Measurements from ENCODE around the gene COX5B.
"Not testable (repeated sequence)": the region's sequence is repeated elsewhere in the genome, so short reads cannot be mapped to it uniquely, and the experiment has no call there.

COX5B gene

DNA sequence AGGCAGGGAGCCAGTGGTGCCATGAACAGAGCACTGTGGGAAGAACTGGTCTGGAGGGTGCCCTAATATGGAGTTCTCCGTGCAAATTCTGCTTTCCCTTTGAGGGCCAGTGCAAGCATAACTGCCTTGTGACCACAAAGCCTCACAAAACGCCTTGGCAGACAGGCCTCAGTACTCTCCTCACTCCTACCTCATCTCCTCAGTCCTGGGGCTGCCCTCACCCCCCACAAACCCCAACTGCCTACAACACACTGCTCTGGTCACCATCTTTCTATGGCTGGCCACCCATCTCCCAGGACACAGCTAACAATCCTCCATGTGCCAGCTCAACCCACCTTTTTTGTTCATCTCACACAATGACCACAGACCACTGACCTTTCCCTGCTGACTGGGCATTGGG lies 8.9 kb downstream of the COX5B start:
- DNase-seq = no peak

GRCh38 chr2:97656129-97656755 lies 10.4 kb downstream of the COX5B start:
- DNase-seq = no peak

GRCh38 chr2:97656905-97657587 lies 11.2 kb downstream of the COX5B start:
- no peak for DNase-seq

DNA sequence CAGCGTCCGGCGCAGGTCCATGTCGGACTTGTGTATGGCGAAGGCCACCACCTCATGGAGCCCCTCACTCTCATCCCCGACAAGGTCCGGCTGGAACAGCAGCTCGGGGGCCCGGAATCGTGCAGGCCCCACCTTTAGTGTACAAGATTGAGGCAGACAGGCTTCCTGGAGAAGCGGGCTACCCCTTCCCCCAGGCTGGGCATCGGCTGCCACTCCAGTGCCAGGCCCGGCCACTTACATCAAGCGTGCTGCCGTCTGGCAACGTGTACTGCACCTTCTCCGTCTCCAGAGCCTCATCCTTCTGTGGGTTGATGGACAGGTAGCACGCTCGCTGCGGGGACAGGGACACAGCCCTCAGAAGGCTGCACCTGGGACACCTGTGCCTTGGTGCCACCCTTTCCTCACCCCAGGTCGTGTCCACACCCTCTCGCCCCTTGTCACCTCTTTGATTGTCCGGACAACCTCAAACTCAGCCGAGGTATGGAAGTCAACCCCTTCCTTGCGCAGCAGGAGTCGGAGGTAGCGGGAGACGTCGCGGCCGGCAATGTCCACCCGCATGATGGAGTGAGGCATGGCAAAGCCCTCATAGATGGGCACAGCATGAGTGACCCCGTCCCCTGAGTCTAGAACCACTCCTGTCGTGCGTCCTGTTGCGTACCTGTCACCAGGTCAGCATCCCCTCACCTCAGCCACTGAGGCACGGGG lies 12.3 kb downstream of the COX5B start:
- no peak for DNase-seq

DNA sequence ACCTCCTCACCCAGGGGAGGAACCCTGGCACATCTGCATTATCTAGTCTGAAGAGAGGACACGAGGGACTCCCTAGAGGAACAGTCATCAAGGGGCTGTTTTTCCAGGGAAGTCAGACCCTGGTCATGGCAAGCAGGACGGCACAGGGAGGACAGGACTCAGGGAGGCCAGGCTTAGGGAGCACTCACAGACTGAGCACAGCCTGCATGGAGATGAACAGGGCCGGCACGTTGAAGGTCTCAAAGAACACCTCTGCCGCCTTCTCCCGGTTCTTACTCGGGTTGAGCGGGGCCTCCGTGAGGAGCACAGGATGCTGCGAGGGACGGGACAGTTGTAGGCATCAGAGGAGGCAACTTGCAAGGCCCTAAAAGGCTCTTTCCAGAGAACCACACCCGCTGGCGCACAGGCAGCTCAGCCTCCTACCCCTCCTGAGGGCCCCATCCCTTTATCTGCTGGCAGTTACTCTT lies 12.9 kb downstream of the COX5B start:
- no peak for DNase-seq

- no peak for DNase-seq
Observed at GRCh38 chr2:97659256-97660043, 13.6 kb downstream of the COX5B start.

DNA sequence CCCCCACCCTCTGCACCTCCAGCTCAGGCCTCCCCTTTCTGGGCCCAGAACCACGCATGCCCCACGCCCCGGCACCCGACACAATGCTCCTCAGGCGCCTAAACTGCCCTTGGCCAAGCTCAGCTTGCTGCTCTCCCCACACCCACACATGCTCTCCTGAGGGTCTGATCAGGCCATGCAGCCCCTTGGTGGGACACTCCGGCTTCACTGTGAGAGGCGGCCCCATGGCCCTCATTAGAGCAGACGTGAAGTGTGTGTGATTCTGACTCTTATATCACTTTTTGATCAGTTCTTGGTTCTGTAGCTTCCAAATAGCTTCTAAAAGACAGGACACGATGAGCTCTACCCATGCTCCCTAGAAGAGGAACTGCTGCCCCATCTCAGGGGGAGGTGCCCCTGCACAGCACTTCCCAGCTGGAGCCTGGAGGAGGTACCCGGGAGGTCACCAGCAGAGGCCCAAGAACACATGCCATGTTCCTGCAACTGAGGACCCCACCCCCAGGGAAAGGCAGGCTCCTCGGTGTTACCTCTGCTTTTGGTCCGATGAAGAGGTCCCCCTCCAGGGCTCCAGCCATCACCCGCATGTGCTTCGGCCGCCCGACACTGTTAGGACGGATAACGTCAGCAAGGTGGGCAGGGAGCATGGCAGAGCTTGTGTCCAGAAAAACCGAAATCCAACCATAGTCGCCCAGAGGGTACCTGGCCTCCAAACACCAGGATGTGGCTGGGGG lies 14.3 kb downstream of the COX5B start:
- no peak for DNase-seq

GRCh38 chr2:97660775-97661389 lies 15.0 kb downstream of the COX5B start:
- no peak for DNase-seq

DNA sequence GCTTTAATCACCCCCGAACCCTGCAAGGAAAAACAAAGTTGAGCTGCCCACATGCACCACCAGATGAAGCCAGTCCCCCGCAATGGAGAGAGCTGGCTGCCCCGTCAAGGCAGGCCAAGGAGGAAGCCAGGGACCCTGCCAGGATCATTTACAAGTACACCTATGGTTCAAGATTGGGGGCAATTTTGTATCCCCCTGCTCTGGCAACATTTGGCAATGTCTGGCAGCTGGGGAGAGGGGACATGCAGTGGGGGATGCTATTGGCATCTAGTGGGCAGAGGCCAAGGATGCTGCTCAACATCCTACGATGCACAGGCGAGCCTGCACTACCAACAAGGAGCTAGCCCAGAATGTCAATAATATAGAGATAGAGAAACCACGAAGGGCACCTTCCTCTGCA lies 16.1 kb downstream of the COX5B start:
- DNase-seq = no peak

GRCh38 chr2:97662386-97662894 lies 16.6 kb downstream of the COX5B start:
- no peak for DNase-seq

DNA sequence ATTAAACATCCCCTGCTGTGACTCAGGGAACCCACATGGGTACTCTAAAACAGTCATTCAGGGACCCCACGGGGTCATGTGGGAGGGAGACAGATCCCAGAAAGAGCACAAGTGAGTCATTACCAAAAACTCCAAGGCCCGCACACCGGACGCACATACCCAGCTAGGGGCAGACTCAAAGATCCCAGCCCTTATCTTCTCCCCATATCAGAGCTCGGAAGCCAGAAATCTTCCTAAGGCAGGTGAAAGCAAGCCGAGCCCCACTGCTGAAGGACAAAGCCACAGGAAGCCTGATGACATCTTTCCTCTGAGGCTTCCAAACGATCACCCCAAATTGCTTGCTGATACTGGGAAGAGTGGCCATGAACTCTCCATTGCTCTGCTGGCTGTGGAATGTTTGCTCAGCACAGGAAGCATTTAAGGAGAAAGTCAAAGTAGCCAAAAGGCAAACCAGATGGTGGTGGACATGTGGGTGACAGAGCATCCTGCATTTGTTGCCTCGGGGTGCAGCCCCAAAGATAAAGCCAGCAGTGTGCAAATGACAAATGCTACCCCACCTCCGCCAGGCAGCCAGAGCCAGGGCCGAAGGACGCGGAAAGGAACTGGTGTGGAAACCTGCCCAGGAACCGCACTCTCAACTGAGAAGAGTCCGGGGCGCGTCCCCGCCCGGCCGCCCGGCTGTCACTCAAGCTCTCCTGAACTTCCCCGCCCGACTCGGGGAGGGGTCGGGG lies 17.2 kb downstream of the COX5B start:
- peak; percentile 80 to 84 for DNase-seq

- DNase-seq = no peak
Observed at GRCh38 chr2:97663626-97663961, 17.7 kb downstream of the COX5B start.

DNA sequence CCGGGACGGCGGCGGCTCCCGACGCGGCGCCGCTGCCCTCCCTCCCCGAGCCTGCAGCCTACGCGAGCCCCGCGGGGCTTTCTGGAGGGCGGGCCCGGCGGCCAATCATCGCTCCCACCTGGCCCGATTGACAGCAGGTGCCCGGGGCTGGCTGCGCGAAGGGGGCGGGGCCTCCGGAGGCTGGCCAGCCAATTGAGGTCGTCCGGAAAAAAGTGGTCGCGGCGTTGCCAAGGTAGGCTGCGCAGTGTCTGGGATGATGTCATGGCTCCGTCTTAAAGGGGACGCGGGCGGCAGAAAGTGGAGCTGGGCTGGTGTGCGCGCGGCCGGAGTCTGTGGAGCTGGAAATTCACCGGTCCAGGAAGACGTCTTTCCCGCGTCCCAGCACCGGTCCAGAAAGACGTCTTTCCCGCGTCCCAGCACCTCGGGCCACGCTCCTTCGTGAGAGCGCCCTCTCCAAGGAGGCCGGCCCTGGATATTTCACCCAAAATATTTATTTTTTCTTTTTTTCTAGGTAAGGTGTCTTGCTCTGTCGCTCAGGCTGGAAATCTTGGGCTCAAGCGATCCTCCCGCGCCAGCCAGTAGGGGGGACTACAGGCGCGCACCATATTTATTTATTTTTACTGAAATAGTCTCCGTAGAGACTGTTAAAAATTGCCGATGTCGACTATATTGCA lies 18.2 kb downstream of the COX5B start, which contains the start of gene ACTR1B:
TSS of gene ACTR1B (minus strand) at position 83 of the 674 bp plus-strand sequence. CDS start 154 bp downstream, outside the sequence.
- DNase-seq = peak; percentile 96 to 98

DNA sequence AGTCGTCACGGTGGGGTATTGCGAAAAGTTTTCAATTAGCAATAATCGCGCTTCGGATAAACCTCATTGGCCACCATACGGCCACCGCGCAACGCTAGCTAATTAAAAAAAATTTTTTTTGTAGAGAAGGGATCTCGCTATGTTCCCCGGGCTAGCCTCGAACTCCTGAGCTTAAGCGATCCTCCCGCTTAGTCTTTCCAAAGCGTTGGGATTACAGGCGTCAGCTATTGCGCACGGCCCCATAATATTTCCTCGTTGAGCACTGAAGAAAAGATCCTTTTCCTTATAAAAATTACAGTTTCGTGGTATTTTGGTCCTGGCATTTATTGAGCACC lies 18.7 kb downstream of the COX5B start:
- no peak for DNase-seq

DNA sequence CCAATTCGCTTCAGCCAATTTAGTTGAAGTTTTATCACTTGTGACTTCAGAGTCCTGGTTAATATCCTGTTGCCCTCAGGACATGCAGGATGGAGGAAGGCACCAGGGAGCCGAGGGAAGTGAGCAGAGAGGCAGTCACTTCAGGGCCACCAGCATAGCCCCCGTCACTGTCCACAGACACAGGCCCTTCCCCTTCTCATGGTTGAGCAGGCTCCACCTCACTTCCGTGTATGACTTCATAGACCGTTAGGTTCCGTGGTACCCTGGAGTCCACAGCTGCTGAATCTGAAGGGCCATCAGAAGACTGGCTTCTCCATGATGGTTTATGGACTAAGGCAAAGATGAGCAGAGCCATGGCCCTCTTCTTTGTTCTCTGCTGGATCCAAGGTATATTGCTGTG lies 23.6 kb downstream of the COX5B start, which contains the start of gene C2orf92:
TSS of gene C2orf92 (plus strand) at position 266 of the 400 bp plus-strand sequence. CDS start at position 342, 76 bp downstream.
- no peak for DNase-seq

DNA sequence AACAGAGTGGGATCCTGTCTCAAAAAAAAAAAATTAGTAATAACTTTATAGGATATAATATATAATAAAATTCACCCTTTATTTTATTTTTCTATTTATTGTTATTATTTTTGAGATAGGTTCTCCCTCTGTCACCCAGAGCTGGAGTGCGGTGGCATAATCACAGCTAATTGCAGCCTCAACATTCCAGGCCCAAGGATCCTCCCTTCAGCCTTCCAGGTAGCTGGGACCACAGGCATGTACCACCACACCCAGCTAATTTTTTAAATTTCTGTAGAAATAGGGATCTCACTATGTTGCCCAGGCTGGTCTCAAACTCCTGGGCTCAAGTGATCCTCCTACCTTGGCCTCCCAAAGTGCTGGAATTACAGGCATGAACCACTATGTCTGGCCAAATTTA lies 24.6 kb downstream of the COX5B start:
- no peak for DNase-seq

GRCh38 chr2:97671526-97671925 lies 25.7 kb downstream of the COX5B start:
- no peak for DNase-seq

DNA sequence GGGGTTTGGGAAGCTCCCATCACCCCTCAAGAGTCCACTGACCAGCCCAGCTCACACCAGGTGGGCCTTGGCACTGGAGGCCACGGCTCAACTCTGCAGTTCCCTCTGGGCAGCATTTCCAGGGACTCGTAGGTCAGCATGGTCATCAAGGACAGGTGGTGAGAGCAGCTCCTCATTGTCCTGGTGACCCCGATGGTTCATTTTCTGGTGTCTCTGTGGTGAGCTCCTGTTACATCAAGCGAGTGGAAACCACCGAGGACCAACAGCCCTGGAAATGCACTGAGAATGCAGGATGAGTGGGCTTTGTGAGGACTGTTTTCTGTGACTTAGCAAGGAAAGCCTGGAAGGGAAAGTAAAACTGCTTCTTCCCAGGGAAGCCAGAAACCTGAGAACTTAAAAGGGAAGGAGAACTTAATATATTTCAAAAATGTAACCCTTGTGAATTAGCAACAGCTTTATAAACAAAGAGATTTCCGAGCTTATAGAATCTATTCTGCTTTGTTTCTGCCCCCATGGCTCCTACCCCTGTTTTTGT lies 26.8 kb downstream of the COX5B start:
- not testable (repeated sequence) for DNase-seq

- no peak for DNase-seq
Observed at GRCh38 chr2:97673182-97673914, 27.5 kb downstream of the COX5B start.

DNA sequence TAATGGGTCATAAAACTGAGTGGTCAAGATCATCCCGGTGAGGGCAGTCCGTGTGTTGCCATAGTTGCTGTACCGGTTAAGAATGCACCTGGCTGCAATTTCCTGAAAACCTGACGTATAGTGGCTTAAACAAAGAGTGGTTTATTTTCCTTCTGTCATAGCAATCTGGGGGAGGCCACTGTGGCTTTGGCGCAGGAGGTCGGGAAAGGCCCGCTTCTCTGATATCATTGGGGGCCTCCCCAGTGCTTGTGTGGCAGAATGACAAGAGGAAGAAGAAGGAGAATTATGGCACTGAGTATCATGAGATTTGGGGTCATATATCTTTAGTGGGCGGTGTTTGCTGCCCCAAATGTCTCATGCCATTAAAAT lies 28.0 kb downstream of the COX5B start:
- no peak for DNase-seq

All from activated CD4-positive, alpha-beta T cell treated with anti-CD3 and anti-CD28 coated beads for 4 hours (primary cell).